Small intestine (tissue), 7 donors: ENCODE results near the gene AXDND1. TPM values are rescaled to one million over a fixed set of nuclear protein-coding genes. Genes with fewer than 3 reads are reported as not detected.

Experiments
- DNase-seq, 2 donors: peaks; one replicate each; pipeline versions ENCODE4 v3.0.0 to v3.0.0-alpha.2; 2013
- FAIRE-seq: peaks from 2 replicates; lab custom pipeline; 2012; peaks lifted over from hg19 to GRCh38; lab: Jason Lieb, UNC
- H3K27ac ChIP-seq, 3 donors: one replicate each; pipeline ENCODE4 v1.5.1; 2013; ENCODE audit warnings: low read length in 2 of 3, mild to moderate bottlenecking in 2 of 3, control low read depth in 1 of 3, inconsistent platforms in 1 of 3, low read depth in 1 of 3, moderate library complexity in 1 of 3
- H3K27me3 ChIP-seq, 3 donors: one replicate each; pipeline ENCODE4 v1.6.1; 2013; ENCODE audit warnings: low read length in 3 of 3, inconsistent platforms in 1 of 3; ENCODE audit not compliant: control insufficient read depth in 3 of 3, insufficient read depth in 3 of 3
- H3K36me3 ChIP-seq, 3 donors: one replicate each; pipeline ENCODE4 v1.6.1; 2013; ENCODE audit warnings: low read length in 3 of 3, inconsistent platforms in 1 of 3, low read depth in 1 of 3, mild to moderate bottlenecking in 1 of 3, moderate library complexity in 1 of 3; ENCODE audit not compliant: control insufficient read depth in 3 of 3, insufficient read depth in 2 of 3
- H3K4me1 ChIP-seq, 3 donors: one replicate each; pipeline ENCODE4 v1.6.1; 2013; ENCODE audit warnings: low read length in 2 of 3, inconsistent platforms in 1 of 3, low read depth in 1 of 3, mild to moderate bottlenecking in 1 of 3, moderate library complexity in 1 of 3; ENCODE audit not compliant: control insufficient read depth in 3 of 3, insufficient read depth in 2 of 3
- H3K4me3 ChIP-seq, 3 donors: one replicate each; pipeline ENCODE4 v1.5.1; 2013; ENCODE audit warnings: low read length in 3 of 3, control low read depth in 1 of 3, inconsistent platforms in 1 of 3, low read depth in 1 of 3, mild to moderate bottlenecking in 1 of 3, moderate library complexity in 1 of 3
- H3K9me3 ChIP-seq, 2 donors: one replicate each; pipeline ENCODE4 v1.6.1; 2013; ENCODE audit warnings: low read depth in 1 of 2, low read length in 1 of 2; ENCODE audit not compliant: control insufficient read depth in 2 of 2, insufficient read depth in 1 of 2
- WGBS, 3 donors: extraction: QIAGEN DNeasy Blood & Tissue Kit; methylation state at CpG; one replicate each; pipeline ENCODE4 v1.1.7; 2013; 5-methylcytosine and 5-hydroxymethylcytosine counted together
- polyA plus RNA-seq, 4 donors: library from polyadenylated mRNA; stranded (reverse) in 3 of 4; unstranded in 1 of 4; fragments of 200-250 nt in 3 of 4; fragments of 120-200 nt in 1 of 4; gene quantifications; one replicate each; pipeline versions ENCODE4 v1.2.1 to v1.2.3, GENCODE V29; 2013
- donor health status: healthy with polysubstance abuse.
- donor health status: control.
- donor health status: control.
- donor health status: Bipolar disorder and iron deficiency.
- donor health status: healthy.

The AXDND1 gene
- polyA plus RNA-seq, 4 donors = 0.22 to 28.0 (median 6.7) TPM

DNA sequence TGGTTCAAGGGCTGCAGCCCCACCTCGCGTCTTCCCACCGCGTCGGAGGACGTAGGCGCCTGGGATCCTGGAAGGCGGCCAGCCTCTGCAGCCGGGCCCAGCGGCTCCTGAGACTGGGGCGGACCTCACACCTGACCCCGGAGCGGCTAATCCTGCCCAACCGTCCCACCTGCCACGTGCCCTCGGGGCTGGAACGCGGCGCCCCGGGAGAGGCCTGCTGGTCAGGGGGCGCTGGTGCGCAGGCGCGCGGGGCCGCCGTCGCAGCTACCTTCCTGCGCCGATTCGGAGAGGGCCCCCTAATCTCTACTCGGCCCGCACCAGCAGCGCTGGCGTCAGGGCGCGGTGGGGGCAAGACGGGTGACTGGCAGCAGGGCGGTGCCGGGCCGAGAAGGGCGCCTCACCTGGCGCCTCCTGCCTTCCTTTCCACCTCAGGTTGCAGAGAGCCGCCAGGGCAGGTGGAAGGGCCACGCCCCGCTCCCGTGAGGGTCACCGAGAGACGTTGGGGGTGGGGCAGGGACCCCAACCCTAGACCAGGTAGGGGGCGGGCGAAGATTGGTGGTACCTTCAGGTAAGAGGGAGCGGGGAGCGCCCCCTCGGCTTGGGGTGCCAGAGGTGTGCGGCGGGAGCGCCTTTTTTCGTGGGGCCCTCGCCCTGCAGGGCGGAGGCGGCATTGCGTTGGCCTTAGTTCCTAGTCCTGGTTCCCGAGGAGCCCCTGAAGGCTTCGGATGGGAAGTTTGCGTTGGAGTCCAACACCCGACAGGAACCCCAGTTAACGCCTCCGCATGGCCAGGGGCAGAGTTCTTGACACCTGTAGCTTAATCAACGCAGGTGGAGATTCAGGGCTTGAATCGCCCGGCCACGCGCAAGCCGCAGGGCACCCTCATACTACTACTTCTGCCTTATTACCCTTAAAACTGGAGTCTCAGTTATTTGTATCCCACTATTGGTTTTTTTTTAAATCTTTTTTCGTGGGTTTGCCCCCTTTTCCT is 226.1 kb downstream of the AXDND1 start, which contains the start of gene TDRD5:
Gene TDRD5 (plus strand): TSS at position 241 of the 989 bp plus-strand sequence. CDS start 784 bp downstream, outside the sequence.
- H3K27ac ChIP-seq = no peak within 1 kb of the TSS
- 19 to 30% (median 24%) methylated on average over 58 to 75 of the region's 75 CpGs for WGBS, 3 donors

DNA sequence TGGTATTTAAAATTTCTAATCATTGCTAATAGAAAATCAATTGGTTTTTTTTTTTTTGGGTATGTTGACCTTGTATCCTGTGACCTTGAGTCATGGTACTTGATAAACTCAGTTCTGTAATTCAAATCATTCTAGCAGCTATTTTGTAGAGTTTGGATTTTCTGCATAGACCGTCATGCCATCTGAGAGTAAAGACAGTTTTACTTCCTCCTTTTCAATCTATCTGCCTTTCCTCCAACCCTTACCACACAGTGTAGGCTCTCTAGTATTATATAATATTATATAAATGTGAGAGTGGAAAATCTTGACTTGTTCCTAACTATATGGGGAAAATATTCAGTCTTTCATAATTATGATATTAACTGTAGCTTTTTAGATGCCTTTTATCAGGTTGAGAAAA is 232.9 kb downstream of the AXDND1 start:
- no peak for DNase-seq
- WGBS, 3 donors = 53 to 77% (median 59%) methylated on average over 1 of the region's 1 CpG
- no peak for FAIRE-seq
- no peak overlapping the region for H3K27ac ChIP-seq
- H3K27me3 ChIP-seq = no peaks in the 10 kb centered on the region
- H3K4me3 ChIP-seq = no peak overlapping the region
- H3K36me3 ChIP-seq = no peaks in the 10 kb centered on the region
- no peaks in the 10 kb centered on the region for H3K4me1 ChIP-seq
- H3K9me3 ChIP-seq = no peaks in the 10 kb centered on the region

More for the DNA sequence above, 226.1 kb downstream of the AXDND1 start, which contains the start of gene TDRD5:
- H3K4me3 ChIP-seq = peak within 1 kb of the TSS in 2 of 3 donors; percentile 17 to 29
- H3K4me1 ChIP-seq = peaks cover 0 to 5% (median 0%) of the 10 kb centered on the region in 3 donors
- no peaks in the 10 kb centered on the region for H3K36me3 ChIP-seq
- peaks cover 0 to 12% (median 5%) of the 10 kb centered on the region in 3 donors for H3K27me3 ChIP-seq
- DNase-seq = peak; percentile 62 to 79
- H3K9me3 ChIP-seq = peaks cover 0 to 5% of the 10 kb centered on the region in 2 donors
- no peak for FAIRE-seq

DNA sequence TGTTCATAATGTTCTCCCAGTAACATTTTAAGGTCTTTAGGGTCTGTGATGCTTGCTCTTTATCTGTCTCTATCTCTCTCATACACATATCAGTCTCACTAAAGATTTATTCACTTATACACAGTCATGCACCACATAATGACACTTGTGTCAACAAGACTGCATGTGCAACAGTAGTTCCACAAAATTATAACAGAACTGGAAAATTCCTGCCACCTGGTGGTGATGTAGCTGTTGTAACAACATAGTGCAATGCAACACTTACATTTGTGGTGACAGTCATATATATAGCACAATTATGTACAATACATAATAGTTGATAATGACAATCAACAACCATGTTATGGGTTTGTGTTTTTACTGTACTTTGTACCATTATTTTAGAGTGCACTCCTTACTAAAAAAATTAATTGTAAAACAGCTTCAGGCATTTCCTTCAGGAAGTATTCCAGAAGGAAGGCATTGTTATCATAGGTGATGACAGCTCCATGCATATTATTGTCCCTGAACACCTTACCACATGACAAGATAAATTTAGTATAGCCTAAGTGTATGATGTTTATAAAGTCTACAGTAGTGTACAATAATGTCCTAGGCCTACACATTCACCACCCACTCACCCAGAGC is 234.0 kb downstream of the AXDND1 start:
- no peaks in the 10 kb centered on the region for H3K27me3 ChIP-seq
- no peak overlapping the region for H3K4me3 ChIP-seq
- DNase-seq (peak; percentile 52 to 78), FAIRE-seq (no peak)
- no peaks in the 10 kb centered on the region for H3K9me3 ChIP-seq
- no peaks in the 10 kb centered on the region for H3K4me1 ChIP-seq
- H3K36me3 ChIP-seq = no peaks in the 10 kb centered on the region
- no peak overlapping the region for H3K27ac ChIP-seq

DNA sequence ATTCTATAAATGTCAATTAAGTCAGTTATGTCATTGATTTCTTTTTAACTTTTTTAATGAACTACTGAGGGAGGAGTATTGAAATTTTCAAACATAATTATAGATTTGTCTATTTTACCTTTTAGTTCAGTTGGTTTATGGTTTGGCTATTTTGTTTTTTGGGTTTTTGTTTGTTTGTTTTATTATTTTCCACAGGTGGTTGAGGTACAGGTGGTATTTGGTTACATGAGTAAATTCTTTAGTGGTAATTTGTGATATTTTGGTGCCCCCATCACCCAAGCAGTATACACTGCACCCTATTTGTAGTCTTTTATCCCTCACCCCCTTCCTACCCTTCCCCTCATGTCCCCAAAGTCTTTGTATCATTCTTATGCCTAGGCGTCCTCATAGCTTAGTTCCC is 235.3 kb downstream of the AXDND1 start:
- Histone ChIP-seq H3K4me3 (no peak overlapping the region), H3K4me1 (no peaks in the 10 kb centered on the region), H3K9me3 (no peaks in the 10 kb centered on the region), H3K27ac (no peak overlapping the region), H3K27me3 (no peaks in the 10 kb centered on the region), H3K36me3 (no peaks in the 10 kb centered on the region)
- DNase-seq (no peak), FAIRE-seq (no peak)
- WGBS, 3 donors = 79 to 87% (median 86%) methylated on average over 1 of the region's 1 CpG

Other genes starting within 250 kb of the AXDND1 start
- gene ABL2, start 136.3 kb upstream of the AXDND1 start, polyA plus RNA-seq = 1 to 10 TPM; 1.6 to 8.1 (median 3.0) TPM
- gene SOAT1, start 72.2 kb upstream of the AXDND1 start, polyA plus RNA-seq = 10 to 100 TPM in 1 of 4 donors, 1 to 10 TPM in 3; 1.1 to 15.4 (median 5.1) TPM
- gene NPHS2, start 210.0 kb downstream of the AXDND1 start, polyA plus RNA-seq = under 1 TPM; 0.03 to 0.54 (median 0.14) TPM
- 1 to 10 TPM in 1 of 4 donors, under 1 TPM in 3; 0.24 to 1.1 (median 0.42) TPM for gene TDRD5, start 225.9 kb downstream of the AXDND1 start, polyA plus RNA-seq